Right cardiac atrium (tissue), 5 donors: Measurements from ENCODE around the gene NIPSNAP3A. TPM values are rescaled to one million over a fixed set of nuclear protein-coding genes. Genes with fewer than 3 reads are reported as not detected.
"Not testable (repeated sequence)": the region's sequence is repeated elsewhere in the genome, so short reads cannot be mapped to it uniquely, and the experiment has no call there.

Experiments used
- ATAC-seq, 2 donors: fragments of 200-7000 bp; cut with Tn5 transposase; one replicate each; pipeline versions ENCODE4 v1.8.0 to v1.9.1; 2020; ENCODE audit warnings: moderate library complexity in 2 of 2, mild to moderate bottlenecking in 1 of 2
- DNase-seq, 3 donors: peaks; one replicate each; pipeline ENCODE4 v3.0.0-alpha.2; 2020
- H3K27ac ChIP-seq: one replicate; pipeline ENCODE4 v1.5.1; 2013; ENCODE audit warnings: mild to moderate bottlenecking, low read length, control low read depth, moderate library complexity
- H3K27me3 ChIP-seq: one replicate; pipeline ENCODE4 v1.6.1; 2013; ENCODE audit not compliant: control insufficient read depth, insufficient read depth
- H3K4me1 ChIP-seq: one replicate; pipeline ENCODE4 v1.6.1; 2013; ENCODE audit warnings: low read length; ENCODE audit not compliant: control insufficient read depth, insufficient read depth
- H3K4me3 ChIP-seq: one replicate; pipeline ENCODE4 v1.5.1; 2013; ENCODE audit warnings: low read length, control low read depth
- H3K9me3 ChIP-seq: one replicate; pipeline ENCODE4 v1.6.1; 2013; ENCODE audit warnings: low read length; ENCODE audit not compliant: control insufficient read depth
- WGBS: extraction: QIAGEN DNeasy Blood & Tissue Kit; methylation state at CpG from one replicate; pipeline ENCODE4 v1.1.7; 2013; 5-methylcytosine and 5-hydroxymethylcytosine counted together
- intact Hi-C, 4 donors: fragments of 100-400 bp; cut with DNase I; formaldehyde crosslinking; loops; one replicate each; pipeline versions ENCODE4 v1.11.0 to v1.14.0; 2022 to 2023
- long read RNA-seq, 4 donors: library from polyadenylated mRNA; unstranded; transcript quantifications; one replicate each; pipeline ENCODE4 v2.0.0, GENCODE V29; 2020 to 2021
- polyA plus RNA-seq: library from polyadenylated mRNA; stranded (reverse); fragments of 200-250 nt; gene quantifications from one replicate; pipeline ENCODE4 v1.2.3, GENCODE V29; 2013
- total RNA-seq, 4 donors: library from RNA; stranded (reverse); fragmentation: NEBNext Ultra II Directional; extraction: Animal tissue kit (Norgen Biotek cat#: 25700); gene quantifications; one replicate each; pipeline ENCODE4 v1.2.1, GENCODE V29; 2021
- donor health status: healthy with polysubstance abuse.
- donor health status: DM: no; HTN: yes; CAD: no.
- donor health status: DM: no; HTN: no; CAD: no.
- donor health status: DM: no; HTN: yes; CAD: no; lungs with severe emphysema.
- donor health status: DM: yes; HTN: yes; CAD: no.

The NIPSNAP3A gene
- total RNA-seq (10 to 100 TPM; 14.3 to 23.0 (median 19.2) TPM), polyA plus RNA-seq (25.5 TPM)
- long read RNA-seq, donor 1, transcript NIPSNAP3A-201 (6 exons, 1,633 nt), result major isoform, 50 of 63 reads
- long read RNA-seq, donor 1, partial matches to known transcripts, result 11 of 63 reads
- long read RNA-seq, donor 1, other reads (novel, unspliced or antisense), result 2 of 63 reads
- long read RNA-seq, donor 2, transcript NIPSNAP3A-201 (6 exons, 1,633 nt), result major isoform, 9 of 12 reads
- long read RNA-seq, donor 2, partial matches to known transcripts, result 2 of 12 reads
- long read RNA-seq, donor 2, other reads (novel, unspliced or antisense), result 1 of 12 reads
- long read RNA-seq, donor 3, transcript NIPSNAP3A-201 (6 exons, 1,633 nt), result major isoform, 77 of 90 reads
- long read RNA-seq, donor 3, partial matches to known transcripts, result 9 of 90 reads
- long read RNA-seq, donor 3, other reads (novel, unspliced or antisense), result 4 of 90 reads
- long read RNA-seq, donor 4, transcript NIPSNAP3A-201 (6 exons, 1,633 nt), result major isoform, 9 of 11 reads
- long read RNA-seq, donor 4, partial matches to known transcripts, result 2 of 11 reads
- long read RNA-seq, donor 4, other reads (novel, unspliced or antisense), result 0 of 11 reads

- Histone ChIP-seq H3K9me3 (no peaks in the 10 kb centered on the region), H3K4me1 (no peaks in the 10 kb centered on the region), H3K27me3 (no peaks in the 10 kb centered on the region), H3K4me3 (peak within 1 kb of the TSS; percentile 89), H3K27ac (peak within 1 kb of the TSS; percentile 90)
- intact Hi-C loops, result no loop called here
- WGBS, result under 1% methylated on average over 71 of the region's 71 CpGs
- DNase-seq, result peak; percentile 88 to 95 (median 95)
- ATAC-seq, result peak; percentile 97 to 99
These were observed at the start of gene NIPSNAP3A for GRCh38 chr9:104747565-104748358. TSS of gene NIPSNAP3A (plus strand) at chr9:104747683. CDS start at chr9:104747793, 110 bp downstream.

DNA sequence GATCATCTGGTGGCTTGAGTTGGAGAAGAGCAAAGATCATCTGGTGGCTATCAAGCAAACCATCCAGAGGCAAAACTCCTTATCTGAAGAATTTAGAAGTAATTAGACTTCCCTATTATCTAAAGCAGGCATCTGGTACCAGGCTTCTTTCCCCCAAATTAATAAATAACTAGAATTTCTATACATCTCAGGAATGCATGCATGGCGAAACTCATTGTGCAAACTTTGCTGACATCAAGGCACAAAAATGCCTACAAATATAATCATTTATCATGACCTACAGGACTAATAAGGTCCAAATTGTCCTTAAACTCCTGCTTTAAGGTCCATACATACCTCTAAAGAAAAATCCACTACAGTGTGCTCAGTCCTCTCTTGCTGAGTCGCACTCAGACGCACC is 47.2 kb upstream of the NIPSNAP3A start:
- no peak overlapping the region for H3K27ac ChIP-seq
- no peak for DNase-seq
- WGBS, result 84% methylated on average over 3 of the region's 3 CpGs
- H3K4me1 ChIP-seq, result no peaks in the 10 kb centered on the region
- intact Hi-C loops, result no loop called here
- no peak for ATAC-seq
- no peaks in the 10 kb centered on the region for H3K9me3 ChIP-seq
- H3K27me3 ChIP-seq, result no peaks in the 10 kb centered on the region
- H3K4me3 ChIP-seq, result no peak overlapping the region

DNA sequence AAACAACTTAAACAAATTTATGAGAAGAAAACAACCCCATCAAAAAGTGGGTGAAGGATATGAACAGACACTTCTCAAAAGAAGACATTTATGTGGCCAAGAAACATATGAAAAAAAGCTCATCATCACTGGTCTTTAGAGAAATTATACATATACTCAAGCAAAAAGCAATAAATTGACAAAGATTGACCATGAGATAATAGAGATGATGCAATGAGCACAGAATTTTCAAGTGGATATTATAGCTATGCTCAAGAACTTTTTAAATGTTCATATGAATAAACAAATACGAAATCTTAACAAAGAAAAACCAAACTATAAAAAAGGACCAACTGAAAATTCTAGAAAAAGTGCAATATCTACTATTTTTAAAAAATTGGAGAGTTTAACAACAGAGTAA is 38.7 kb upstream of the NIPSNAP3A start:
- DNase-seq, ATAC-seq, H3K4me1 ChIP-seq, intact Hi-C loops, H3K4me3 ChIP-seq, H3K27ac ChIP-seq, H3K9me3 ChIP-seq, H3K27me3 ChIP-seq: not testable (repeated sequence)
- 51% methylated on average over 1 of the region's 1 CpG for WGBS

GRCh38 chr9:104711604-104712003 is 35.9 kb upstream of the NIPSNAP3A start:
- 74% methylated on average over 4 of the region's 4 CpGs for WGBS
- no peaks in the 10 kb centered on the region for H3K4me1 ChIP-seq
- H3K27ac ChIP-seq, result no peak overlapping the region
- no peak overlapping the region for H3K4me3 ChIP-seq
- no peak for ATAC-seq
- intact Hi-C loops, result no loop called here
- DNase-seq, result no peak
- H3K9me3 ChIP-seq, result no peaks in the 10 kb centered on the region
- no peaks in the 10 kb centered on the region for H3K27me3 ChIP-seq

- no peak for ATAC-seq
- peak in 1 of 3 donors; percentile 44 for DNase-seq
- H3K4me3 ChIP-seq, result no peak overlapping the region
- H3K4me1 ChIP-seq, result no peaks in the 10 kb centered on the region
- intact Hi-C loops, result no loop called here
- no peaks in the 10 kb centered on the region for H3K27me3 ChIP-seq
- 86% methylated on average over 5 of the region's 5 CpGs for WGBS
- H3K27ac ChIP-seq, result no peak overlapping the region
- no peaks in the 10 kb centered on the region for H3K9me3 ChIP-seq
These were observed 22.5 kb upstream of the NIPSNAP3A start for GRCh38 chr9:104725014-104725413.

DNA sequence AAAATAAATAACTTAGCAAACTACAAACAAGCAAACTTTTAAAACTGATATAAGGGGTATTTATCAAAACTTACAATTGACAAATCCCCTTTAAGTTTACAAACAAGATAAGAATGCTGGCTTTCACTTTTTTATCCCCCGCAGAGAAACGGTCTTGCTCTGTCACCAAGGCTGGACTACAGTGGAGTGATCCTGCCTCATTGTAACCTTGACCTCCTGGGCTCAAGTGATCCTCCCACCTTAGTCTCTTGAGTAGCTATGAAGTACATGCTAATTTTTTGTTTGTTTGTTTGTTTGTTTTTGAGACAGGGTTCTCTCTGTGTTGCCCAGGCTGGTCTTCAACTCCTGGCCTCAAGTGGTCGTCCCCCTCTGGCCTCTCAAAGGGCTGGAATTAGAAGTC is 9.0 kb upstream of the NIPSNAP3A start:
- 61% methylated on average over 3 of the region's 3 CpGs for WGBS
- DNase-seq (no peak), ATAC-seq (no peak)
- no peaks in the 10 kb centered on the region for H3K27me3 ChIP-seq
- intact Hi-C loops, result no loop called here
- no peak overlapping the region for H3K4me3 ChIP-seq
- H3K4me1 ChIP-seq, result no peaks in the 10 kb centered on the region
- no peaks in the 10 kb centered on the region for H3K9me3 ChIP-seq
- H3K27ac ChIP-seq, result no peak overlapping the region

GRCh38 chr9:104740621-104741020 is 6.9 kb upstream of the NIPSNAP3A start:
- Histone ChIP-seq H3K27me3 (no peaks in the 10 kb centered on the region), H3K27ac (no peak overlapping the region), H3K4me1 (no peaks in the 10 kb centered on the region), H3K4me3 (no peak overlapping the region), H3K9me3 (no peaks in the 10 kb centered on the region)
- no peak for DNase-seq
- no peak for ATAC-seq
- WGBS, result 43% methylated on average over 1 of the region's 1 CpG
- intact Hi-C loops, result no loop called here

DNA sequence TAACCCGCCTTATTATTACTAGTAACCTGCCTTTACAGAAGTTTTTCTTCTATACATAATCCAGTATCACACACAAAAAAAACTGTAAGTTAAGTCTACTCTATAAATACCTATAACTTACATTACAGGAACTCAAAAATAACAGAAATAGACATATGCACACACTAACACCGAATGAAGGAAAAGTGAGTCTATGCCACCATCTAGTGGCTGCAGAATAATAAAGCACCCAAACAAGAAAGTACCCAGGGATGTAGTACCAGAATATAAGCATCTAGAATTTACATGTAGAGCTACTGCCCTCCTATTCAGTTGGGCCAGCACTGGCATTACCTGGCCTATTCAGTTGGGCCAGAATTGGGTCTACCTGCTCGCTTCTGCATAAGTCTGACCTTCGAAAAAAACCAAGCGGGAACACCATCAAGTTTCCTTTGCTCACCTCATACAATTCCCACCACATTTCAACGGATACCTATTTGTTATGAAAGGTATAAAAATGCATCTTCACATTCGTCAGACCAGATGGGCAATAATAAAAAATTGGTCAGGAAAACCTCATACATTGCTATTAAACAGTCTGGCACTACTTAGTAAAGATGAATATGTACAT is 4.0 kb upstream of the NIPSNAP3A start:
- Histone ChIP-seq H3K27me3 (no peaks in the 10 kb centered on the region), H3K4me1 (no peaks in the 10 kb centered on the region), H3K4me3 (no peak overlapping the region), H3K27ac (no peak overlapping the region), H3K9me3 (no peaks in the 10 kb centered on the region)
- DNase-seq, result no peak
- 29% methylated on average over 7 of the region's 7 CpGs for WGBS
- intact Hi-C loops, result no loop called here
- ATAC-seq, result no peak

DNA sequence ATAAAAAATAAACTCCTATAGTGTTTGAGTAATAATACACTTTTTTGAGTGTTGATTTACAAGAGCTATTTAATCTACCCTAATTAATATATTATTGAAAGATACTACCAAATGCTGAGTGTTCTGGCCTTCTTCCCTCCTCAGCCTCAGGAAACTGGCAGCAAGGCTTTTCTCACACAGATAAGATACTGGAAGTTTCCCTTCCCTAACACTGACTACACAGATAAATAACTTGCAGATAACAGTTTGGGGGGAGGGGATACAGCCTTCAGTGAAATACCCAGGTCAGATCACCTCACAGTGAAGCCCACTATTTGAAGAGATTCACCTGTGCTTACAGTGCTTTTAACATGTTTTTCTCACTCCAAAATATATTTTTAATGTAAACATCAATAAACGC is 1.6 kb upstream of the NIPSNAP3A start:
- Histone ChIP-seq H3K27me3 (no peaks in the 10 kb centered on the region), H3K4me3 (no peak overlapping the region), H3K9me3 (no peaks in the 10 kb centered on the region), H3K27ac (no peak overlapping the region), H3K4me1 (no peaks in the 10 kb centered on the region)
- WGBS, result 72% methylated on average over 1 of the region's 1 CpG
- no peak for ATAC-seq
- intact Hi-C loops, result no loop called here
- no peak for DNase-seq

DNA sequence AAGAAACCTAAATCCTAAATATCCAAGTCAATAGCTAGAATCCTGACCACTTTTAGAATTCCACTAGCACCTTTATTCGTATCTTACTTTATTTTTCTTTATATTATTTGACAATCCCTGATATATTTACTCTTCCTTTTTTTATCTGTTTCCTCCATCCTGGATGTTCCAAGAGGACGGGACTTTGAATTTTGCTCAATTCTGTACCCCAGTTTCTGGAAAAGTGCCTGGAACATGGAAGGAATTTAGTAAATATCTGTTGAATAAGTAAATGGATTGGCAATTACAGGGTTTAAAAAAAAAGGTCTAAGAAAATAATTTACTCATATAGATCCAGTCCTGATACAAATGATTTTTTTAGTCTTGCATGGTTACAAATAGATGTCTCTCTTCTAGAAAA is 1.2 kb upstream of the NIPSNAP3A start:
- H3K4me3 ChIP-seq, result no peak overlapping the region

GRCh38 chr9:104746798-104747197 is 685 bp upstream of the NIPSNAP3A start:
- ATAC-seq, result no peak
- no peak overlapping the region for H3K27ac ChIP-seq

More for the DNA sequence above, 1.2 kb upstream of the NIPSNAP3A start:
- Histone ChIP-seq H3K27me3 (no peaks in the 10 kb centered on the region), H3K4me1 (no peaks in the 10 kb centered on the region), H3K9me3 (no peaks in the 10 kb centered on the region), H3K27ac (no peak overlapping the region)
- ATAC-seq (no peak), DNase-seq (no peak)
- intact Hi-C loops, result no loop called here
- 66% methylated on average over 2 of the region's 2 CpGs for WGBS

More at GRCh38 chr9:104746798-104747197, 685 bp upstream of the NIPSNAP3A start:
- Histone ChIP-seq H3K4me1 (no peaks in the 10 kb centered on the region), H3K9me3 (no peaks in the 10 kb centered on the region), H3K4me3 (peak overlapping the region; percentile 89), H3K27me3 (no peaks in the 10 kb centered on the region)
- 4% methylated on average over 1 of the region's 1 CpG for WGBS
- no peak for DNase-seq
- intact Hi-C loops, result no loop called here
